ENCODE measurements around the gene RSPO3.
"Not testable (repeated sequence)": the region's sequence is repeated elsewhere in the genome, so short reads cannot be mapped to it uniquely, and the experiment has no call there.

RSPO3 gene, protein sequence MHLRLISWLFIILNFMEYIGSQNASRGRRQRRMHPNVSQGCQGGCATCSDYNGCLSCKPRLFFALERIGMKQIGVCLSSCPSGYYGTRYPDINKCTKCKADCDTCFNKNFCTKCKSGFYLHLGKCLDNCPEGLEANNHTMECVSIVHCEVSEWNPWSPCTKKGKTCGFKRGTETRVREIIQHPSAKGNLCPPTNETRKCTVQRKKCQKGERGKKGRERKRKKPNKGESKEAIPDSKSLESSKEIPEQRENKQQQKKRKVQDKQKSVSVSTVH

DNA sequence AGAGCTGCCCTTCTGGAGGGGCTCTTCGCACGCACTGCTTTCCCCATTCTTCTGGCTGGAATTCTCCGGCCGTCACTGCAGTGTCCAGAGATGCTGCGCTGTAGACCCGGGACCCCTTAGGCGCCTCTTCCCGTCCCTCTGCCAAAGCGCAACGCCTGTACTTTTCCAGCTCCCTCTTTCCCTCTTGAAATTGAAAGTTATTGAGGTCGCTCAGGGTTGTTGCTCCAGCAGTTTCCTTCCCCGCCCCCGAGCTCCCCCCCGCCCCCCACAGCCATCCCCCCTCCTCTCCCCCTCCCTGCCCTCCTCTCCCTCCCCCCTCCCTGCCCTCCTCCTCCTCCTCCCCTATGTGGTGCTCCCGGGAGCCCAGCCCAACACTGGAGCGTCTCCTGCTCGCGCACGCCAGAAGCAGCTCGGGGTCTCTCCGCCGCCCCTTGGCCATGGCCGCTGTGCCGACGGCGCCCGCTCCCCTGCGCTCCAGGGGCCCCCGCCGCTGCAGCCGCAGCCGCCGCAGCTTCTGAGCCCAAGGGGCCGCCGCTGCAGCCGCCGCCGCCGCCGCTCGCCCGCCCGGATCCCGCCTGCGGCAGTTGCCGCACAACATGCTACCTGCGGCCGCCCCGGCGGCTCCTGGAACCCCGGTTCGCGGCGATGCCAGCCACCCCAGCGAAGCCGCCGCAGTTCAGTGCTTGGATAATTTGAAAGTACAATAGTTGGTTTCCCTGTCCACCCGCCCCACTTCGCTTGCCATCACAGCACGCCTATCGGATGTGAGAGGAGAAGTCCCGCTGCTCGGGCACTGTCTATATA is at the start of gene RSPO3:
Gene RSPO3, plus strand, starts transcription at position 374 of the 804 bp plus-strand sequence. CDS start 522 bp downstream, outside the sequence.
- DNase-seq: no peak

DNA sequence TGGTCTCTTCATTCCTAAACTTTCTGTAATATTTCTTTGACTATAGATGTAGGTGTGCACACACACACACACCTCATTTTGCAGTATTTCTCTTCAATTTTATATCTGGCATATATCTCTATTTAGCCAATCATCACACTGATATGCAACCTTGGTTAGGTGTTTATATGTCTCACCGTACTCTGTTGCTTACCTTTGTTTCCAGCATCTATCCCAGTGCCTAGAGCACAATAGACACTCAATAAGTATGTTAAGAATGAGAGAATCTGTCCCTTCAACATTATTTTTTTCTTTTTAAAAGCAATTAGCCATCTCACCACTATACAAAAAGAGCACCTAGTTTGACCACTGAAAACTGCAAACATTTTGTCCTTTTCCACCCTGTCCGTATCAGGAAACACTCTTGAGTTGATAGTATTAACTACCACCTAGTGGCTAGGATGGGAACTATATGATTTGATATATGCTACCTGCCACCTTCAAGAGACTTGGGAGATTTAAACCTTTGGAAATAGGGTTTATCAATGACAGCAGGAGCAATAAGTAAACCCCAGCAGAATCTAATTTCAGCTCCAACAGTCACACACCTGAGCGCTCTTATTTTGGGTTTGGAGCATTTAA is 48.7 kb upstream of the RSPO3 start:
- DNase-seq: no peak

DNA sequence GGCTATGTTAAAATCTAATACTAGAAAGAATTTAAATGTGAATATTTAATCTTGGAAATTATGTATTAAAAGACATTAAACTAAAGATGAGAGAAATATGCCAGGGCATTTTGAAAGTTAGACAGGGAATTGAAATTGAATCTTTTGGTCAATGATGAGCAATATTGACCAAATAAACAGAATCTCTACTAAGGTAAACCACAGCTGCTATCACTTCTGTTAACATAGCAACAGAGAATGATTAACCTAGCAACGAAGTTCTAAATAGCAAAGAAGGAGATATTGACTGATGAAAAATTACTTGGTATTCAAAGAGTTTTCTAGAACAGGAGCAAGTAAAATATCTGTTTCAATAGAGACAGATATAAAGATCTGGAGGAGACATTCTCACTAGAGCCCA is 45.2 kb upstream of the RSPO3 start:
- DNase-seq: no peak

DNA sequence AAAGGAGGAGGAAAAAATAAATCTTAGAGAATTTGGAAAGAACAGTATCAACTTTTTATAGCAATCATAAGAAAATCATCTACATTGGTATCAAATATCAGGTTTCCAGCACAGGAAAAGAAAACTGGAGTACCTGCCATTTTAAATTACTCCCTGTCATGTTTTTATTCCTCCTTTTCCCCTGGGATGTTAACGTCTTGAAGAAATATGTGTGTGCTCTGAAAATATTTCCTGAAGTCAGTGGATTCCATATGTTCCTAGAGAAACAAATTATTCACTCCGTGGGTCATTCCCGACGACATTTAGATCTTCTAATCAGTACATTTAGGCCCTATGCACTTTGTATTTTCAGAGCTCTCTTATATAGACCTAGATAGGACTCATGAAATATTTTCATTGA is 42.0 kb upstream of the RSPO3 start:
- DNase-seq: no peak

DNA sequence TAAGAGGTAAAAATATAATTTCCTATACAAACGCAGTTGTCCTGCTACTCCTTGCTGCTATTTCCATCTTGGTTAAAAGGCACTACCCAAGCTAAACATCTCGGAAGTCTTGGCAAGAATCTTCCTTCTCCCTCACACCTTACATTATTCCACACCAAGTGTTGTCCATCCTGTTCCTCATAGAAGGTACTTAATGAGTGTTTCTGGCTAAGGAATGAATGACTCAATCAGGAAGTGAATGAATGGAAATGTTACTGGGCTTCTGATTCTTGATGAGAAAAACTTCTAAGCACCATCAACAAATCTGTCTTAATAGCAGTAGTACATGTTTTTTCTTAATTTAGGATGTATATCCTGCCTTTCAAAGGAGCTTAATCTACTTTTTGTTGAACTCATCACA is 40.6 kb upstream of the RSPO3 start:
- no peak for DNase-seq

DNA sequence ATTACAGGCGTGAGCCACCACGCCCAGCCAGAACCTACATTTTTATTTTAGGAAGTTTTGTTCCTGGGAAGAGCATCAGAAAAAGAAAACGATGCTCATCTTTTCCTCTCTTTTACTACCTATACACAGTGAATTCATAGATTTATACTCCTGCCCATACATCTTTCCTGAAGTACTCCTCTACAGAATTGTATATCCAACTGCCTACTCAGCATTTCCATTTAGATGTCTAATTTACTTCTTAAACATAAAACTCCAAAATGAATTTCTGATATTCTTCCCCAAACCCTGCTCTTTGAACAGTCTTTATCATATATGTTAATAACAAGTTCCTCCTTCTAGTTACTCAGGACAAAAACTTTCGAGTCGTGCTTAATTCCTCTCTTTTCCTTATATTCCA is 39.8 kb upstream of the RSPO3 start:
- DNase-seq: no peak

DNA sequence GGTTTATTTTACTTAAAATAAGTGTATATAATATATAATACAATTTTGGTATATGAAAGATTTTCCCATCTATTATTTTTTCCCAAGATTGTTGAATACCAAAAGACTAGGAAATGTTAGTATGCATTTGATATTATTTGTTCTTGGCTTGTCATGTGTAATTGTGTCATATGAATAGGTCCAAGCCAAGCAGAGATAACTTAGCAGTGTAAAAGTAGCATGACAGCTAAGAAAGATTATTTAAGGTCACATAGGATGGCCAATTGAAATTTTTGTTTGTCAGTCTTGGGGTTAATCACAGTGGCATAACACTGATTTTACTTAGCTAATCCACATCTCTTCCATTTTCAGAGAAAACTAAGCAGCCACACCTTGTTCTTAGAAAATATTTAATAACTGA is 38.8 kb upstream of the RSPO3 start:
- no peak for DNase-seq

DNA sequence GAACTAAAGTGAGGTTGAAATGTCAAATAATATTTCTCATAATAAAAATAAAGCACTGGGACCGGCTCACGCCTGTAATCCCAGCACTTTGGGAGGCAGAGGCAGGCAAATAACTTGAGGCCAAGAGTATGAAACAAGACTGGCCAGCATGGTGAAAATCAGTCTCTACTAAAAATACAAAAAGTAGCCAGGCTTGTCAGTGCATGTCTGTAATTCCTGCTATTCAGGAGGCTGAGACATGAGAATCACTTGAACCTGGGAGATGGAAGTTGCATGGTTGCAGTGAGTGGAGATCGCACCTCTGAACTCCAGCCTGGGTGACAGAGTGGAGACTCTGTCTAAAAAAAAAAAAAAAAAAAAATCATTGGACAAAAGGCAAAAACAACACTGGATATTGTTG is 38.4 kb upstream of the RSPO3 start:
- no peak for DNase-seq

DNA sequence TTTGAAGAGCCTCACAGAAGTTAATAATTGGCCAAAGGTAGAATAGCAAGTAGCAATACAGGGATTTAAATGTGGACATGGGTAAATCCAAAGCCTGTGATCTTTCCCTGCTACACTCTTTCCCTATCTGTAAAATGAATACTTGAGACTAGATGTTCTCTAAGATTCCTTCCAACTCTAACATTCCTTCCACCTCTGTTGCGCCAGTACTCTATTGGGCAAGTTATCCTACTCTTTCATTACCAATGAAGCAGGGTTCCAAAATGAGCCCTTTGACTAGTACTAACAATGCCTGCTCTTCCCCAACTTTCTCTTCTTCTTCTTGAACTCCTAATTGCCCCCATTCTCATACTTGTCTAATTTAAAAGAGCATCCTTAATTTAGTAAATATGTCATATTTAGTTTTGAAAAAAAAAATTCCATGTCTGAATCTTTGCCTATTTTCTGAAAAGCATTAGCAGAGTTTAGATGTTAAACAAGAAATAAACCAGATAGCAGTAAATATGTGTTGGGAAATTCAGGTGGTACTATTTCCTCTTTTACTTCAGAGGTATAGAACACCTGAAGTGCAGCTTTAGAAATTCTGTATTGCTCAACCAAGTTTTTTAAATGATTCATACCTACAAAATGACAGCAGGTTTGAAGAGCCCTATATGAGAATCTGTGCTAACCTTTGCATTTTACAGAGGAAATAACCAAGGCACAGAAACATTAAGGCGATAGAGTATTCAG is 35.1 kb upstream of the RSPO3 start:
- DNase-seq: no peak

DNA sequence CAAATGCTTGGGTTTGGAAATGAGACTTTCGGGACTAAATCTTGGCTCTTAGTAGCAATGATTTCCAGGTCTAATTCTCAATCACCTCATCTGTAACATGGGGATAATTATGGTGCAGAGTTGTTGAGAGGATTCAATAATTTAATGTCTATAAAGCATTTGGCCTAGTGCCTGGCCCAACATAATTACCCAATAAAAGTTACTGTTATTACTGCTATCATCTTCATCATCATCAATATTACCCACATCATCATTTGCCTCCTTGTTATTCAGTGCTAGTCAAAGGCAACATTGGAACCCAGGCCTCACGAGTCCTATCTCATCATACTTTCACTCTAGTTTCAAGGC is 34.5 kb upstream of the RSPO3 start:
- DNase-seq: no peak

DNA sequence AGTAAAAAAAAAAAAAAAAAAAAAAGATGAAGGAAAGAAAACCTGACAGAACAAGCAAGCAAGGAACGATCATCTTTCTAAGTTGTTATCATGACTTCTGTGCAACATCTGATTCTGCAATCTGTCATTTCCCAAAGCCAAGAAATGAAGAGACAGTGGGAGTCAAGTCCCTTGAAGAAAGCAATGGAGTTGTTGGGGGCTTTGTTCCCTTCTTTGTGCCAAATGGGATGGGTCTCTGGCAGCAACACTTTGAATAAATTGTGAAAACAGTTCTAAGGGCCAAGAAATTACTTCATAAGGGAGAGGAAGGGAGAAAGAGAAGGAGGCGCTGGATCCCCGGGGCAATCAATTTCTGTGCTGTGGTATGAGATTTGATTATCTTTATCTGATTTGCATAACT is 33.3 kb upstream of the RSPO3 start:
- no peak for DNase-seq

DNA sequence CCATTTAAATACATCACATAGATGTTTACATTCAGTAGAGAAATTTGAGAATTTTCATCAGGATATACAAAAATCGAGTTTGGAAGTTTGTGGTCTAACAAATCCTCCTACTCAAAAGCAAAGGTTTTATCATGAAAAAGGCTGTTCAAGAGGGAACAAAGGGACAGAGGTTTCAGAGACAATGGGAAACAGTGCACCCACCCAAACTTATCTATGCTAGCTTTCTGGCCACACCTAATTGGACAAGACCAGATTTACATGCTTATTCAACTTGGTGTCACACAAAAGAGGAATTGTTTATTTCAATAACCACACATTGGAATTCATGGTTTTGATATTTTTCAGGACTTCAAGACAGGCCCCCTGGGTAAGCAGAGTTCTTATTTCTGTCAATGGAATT is 28.4 kb upstream of the RSPO3 start:
- DNase-seq: no peak

DNA sequence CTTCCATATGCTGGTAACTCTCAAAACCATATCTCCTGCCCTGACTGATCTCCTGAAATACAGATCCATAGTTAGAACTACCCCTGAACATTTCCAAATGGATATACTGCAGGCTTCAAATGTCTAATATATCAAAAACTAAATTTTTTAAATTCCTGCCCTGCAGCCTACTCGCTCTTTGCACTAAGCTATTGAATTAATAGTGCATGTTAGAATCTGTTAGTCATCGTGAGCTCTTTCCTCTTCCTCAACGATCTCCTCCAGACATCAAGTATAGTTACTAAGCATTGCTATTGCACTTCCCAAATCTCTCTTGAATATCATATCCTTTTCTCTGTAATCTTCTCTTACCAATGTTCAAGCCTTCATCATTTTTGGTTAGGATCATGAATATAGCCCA is 26.0 kb upstream of the RSPO3 start:
- no peak for DNase-seq

DNA sequence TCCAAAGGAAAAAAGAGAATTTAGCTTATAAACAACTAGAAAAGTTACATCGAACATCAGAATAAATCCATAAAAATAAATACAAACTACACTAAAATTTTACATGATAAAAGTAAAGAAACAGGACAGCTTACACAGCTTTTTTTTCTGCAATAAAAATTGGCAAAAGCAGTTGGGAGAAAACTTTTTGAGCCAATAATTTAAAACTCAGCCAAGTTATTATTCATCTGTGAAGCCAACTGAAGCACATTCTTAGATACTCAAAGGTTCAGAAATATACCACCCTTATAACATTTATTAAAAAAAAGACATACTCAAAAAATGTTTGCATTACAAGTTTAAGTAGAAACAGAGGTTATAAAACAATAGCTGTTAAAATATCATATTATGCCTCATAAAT is 23.7 kb upstream of the RSPO3 start:
- no peak for DNase-seq

DNA sequence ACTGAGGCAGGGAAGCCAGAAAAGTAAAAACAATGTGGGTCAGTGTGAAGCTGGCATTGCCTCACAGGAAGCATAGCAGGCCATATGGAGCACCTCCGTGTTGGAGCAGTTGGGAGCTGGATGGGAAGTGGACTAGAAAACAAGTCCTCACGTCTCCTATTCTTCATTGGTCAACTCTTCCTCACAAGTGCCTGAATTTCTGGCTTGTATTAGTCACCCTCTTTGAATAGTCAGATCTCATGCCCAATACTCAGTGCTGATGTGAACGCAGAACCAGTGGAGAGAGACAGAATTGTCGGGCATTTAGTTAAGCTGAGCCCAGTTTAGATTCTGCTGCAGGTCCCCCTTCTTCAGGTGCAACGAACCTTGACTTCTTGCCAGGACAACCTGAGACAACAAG is 22.3 kb upstream of the RSPO3 start:
- DNase-seq: no peak

DNA sequence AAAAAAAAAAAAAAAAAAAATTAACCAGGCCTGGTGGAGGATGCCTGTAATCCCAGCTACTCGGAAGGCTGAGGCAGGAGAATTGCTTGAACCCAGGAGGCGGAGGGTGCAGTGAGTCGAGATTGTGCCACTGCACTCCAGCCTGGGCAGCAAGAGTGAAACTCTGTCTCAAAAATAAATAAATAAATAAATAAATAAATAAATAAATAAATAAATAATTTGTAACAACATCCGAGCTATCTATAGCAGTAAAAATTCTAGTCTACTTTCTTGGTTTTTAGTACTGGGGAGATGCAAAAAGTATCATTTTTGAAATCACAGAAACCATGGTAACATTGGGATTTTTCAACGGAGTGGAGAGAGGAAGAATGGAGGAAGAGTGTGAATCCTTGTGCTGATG is 21.0 kb upstream of the RSPO3 start:
- DNase-seq: not testable (repeated sequence)

DNA sequence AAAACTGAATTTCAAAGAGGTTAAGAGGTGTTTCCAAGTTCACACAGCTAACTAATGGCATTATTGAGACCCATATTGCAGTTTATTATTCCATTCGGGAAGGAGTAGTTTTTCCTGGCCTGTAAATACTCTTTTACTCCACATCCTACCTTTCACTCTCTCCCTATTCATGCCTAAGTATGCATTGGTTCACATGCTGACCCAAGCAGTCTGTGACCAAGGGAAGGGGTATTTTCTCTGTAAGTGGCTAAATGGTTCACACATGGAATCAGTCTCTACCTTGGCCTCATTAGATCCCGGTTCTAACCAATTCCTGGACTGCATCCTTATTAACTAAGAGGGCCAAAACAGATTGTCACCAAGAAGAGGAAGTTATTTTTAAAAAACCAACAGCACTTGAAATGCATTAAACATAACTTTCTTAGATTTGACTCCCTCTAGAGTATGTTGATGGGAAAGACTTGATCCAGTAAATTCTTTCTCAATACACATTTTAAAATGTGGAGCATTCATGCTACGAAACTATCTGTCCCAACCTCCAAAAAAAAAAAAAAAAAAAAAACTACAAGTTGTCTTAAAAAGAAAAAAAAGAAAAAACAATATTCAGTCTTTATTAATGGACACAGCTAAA is 17.8 kb upstream of the RSPO3 start:
- DNase-seq: no peak

DNA sequence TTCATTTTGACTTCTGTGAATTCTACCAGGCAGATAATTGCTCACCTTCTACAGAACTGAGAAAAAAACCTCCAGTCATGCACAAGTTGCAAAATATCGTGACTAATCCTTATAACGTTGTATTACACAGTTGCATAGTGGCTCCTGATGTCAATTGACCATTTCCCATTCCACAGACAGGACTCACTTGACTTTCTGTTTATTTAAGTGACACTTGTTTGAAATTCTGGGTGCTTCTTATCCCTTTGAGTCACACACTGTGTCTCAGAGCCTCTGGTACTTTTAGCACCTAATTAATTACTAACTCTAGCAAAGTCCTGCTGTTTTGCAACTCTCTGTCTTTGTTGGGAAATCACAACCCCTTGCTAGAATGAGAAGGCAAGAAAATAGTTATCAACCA is 16.2 kb upstream of the RSPO3 start:
- no peak for DNase-seq

DNA sequence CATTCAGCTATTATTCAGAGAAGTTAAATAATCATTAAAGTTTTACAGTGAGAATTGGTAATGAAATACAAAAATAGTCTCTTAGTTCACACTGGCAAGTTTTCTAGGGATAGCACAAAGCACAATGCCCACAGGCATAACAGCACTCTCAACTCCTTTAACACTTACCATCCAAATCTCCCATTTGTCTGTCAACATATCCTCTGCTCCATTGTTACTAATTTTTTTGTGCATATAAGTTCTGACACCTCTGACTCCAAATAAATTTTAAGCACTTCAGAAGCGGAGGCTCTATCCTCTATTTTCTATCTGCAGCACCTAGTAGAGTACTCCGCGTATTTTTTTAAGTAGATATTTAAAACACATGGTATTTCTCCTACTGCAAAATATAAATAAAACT is 15.6 kb upstream of the RSPO3 start:
- DNase-seq: no peak

DNA sequence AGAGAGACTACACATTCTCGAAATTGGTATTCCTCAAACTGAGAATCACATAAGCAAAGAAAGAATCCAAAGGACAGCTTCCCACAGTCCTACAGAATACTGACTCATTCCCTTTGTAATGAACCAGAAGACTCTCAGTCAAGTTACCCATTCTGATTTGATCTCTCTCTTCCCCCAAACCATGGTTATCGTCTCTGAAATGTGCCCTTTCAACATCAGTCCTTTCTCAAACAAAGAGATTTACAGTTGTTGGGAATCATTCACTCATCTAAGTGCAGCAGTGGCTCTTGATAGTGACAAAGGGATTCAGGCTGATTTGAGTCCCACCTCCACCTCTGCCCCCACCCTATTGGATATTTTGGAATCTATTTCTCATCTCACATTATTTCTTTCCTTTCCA is 15.0 kb upstream of the RSPO3 start:
- no peak for DNase-seq

DNA sequence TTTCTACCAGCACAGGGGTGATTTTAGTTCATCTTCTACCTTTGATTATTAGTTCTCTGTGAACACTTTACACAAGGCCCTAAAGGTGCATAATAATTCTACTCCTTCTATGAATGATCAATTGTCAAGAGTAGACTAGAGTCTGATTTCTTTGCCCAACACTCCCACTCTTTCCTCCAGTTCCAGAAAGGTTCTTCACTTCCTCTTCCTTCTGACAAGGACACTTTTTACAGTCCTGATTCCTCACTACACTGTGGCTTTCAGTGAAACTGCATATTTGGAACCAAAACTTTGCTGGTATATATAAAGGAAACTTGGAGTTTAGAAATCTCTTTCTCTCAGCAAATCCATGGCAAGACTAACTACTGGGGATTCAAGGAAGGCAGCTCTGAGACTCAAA is 10.6 kb upstream of the RSPO3 start:
- DNase-seq: no peak

DNA sequence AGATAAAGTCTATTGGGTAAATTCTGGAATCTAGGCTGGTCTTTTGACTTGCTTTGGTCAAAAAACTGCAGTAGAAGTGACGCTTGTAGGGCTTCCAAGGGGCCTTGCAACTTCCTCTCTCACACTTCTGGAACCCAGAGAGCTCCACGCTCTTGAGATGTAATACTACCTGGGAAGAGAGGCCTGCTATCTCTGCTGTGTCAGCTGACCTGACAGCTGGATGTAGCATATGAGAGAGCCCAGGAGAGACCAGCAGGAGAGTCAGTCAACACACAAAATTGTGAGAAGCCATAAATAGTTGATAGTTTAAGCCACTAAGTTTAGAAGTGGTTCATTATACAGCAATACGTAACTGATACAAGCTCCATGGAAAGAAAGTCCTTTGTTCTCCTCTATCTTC is 7.8 kb upstream of the RSPO3 start:
- no peak for DNase-seq

DNA sequence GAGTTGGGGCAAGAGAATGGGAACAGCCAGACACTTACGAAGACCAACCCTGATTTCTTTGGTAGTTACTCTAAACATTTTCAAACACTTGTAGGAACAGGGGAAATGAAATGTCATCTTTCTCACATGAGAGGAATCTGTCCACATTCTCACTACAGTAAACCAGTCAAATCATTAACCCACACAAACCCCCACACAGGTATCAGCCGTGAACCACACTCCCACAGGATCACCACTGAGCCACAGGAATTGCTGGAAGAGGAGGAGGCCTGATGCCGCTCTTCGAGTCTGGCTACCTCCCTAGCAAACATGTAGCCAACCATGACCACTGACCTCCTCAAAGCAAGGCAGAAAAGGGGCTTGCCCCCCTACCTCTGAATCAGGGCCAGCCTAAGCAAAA is 6.9 kb upstream of the RSPO3 start:
- no peak for DNase-seq

Measured in activated CD4-positive, CD25-positive, alpha-beta regulatory T cell (primary cell).